ENCODE data around the gene CLECL1. TPM values are rescaled to one million over a fixed set of nuclear protein-coding genes. Genes with fewer than 3 reads are reported as not detected.

CLECL1 gene
- total RNA-seq (2014; rRNA removed; shearing (Covaris generic)) (not detected in 2 replicates), polyA plus RNA-seq (2016; fragmentation: Nextera tagmentation; extraction: Ambion mirVana) (not detected in 2 replicates)
- long read RNA-seq = 0 reads

DNA sequence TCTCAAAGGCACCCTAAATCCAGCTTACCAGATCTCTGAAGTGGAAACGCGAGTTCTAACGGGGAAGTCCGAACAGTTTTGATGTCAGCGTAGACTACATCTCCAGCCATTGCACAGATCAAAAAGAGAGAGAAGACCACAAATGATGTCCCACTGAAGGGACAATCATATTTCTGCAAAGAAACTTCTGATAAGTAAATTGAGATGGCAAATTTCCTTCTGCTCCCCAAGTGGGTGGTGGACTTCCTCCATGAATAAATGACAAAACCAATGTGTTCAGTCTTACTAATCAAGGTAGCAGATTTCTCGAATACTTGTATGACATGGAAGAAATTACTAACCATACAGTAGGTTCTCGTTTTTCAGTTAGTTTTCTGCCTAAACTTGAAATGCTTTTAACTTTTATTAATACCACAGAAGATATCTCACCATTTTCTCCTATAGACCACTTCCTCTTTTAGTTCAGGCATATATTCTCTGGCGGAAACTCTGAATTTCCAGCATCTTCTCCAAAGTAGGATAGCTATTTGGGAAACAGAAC is at the start of gene CLECL1:
TSS of gene CLECL1 (minus strand) at position 177 of the 541 bp plus-strand sequence.
- Mint-ChIP-seq H3K4me3 (no peak within 1 kb of the TSS), H3K36me3 (ENCODE audit: low read depth) (no peaks in the 10 kb centered on the region), H3K4me1 (no peaks in the 10 kb centered on the region), H3K9me3 (no peaks in the 10 kb centered on the region), H3K27ac (no peak within 1 kb of the TSS), H3K27me3 (ENCODE audit: insufficient read depth, low read depth, poor library complexity) (peaks cover 1% of the 10 kb centered on the region)
- H3K27me3 ChIP-seq (ENCODE audit: insufficient read depth) = no peaks in the 10 kb centered on the region
- H3K9me2 ChIP-seq (ENCODE audit: insufficient read depth) = no peaks in the 10 kb centered on the region
- H3K27ac ChIP-seq (ENCODE audit: low read depth) = no peak within 1 kb of the TSS
- TF ChIP-seq ZNF331 (CRISPR knock-in tag; IDR thresholded peaks at IDR 0.05; ENCODE audit: low read depth) = no peak
- TF ChIP-seq, protein P1, sequence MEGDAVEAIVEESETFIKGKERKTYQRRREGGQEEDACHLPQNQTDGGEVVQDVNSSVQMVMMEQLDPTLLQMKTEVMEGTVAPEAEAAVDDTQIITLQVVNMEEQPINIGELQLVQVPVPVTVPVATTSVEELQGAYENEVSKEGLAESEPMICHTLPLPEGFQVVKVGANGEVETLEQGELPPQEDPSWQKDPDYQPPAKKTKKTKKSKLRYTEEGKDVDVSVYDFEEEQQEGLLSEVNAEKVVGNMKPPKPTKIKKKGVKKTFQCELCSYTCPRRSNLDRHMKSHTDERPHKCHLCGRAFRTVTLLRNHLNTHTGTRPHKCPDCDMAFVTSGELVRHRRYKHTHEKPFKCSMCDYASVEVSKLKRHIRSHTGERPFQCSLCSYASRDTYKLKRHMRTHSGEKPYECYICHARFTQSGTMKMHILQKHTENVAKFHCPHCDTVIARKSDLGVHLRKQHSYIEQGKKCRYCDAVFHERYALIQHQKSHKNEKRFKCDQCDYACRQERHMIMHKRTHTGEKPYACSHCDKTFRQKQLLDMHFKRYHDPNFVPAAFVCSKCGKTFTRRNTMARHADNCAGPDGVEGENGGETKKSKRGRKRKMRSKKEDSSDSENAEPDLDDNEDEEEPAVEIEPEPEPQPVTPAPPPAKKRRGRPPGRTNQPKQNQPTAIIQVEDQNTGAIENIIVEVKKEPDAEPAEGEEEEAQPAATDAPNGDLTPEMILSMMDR (conservative IDR thresholded peaks at IDR 0.05; ENCODE audit: low read depth in 2 of 2) = no peak
- no peak for TF ChIP-seq JUNB (IDR thresholded peaks at IDR 0.05; ENCODE audit: unreplicated experiment)
- no peak for TF ChIP-seq ZNF462 (CRISPR knock-in tag; IDR thresholded peaks at IDR 0.05)
- TF ChIP-seq CREB1 (CRISPR knock-in tag; IDR thresholded peaks at IDR 0.05; ENCODE audit: low read depth) = no peak
- TF ChIP-seq, protein P2, sequence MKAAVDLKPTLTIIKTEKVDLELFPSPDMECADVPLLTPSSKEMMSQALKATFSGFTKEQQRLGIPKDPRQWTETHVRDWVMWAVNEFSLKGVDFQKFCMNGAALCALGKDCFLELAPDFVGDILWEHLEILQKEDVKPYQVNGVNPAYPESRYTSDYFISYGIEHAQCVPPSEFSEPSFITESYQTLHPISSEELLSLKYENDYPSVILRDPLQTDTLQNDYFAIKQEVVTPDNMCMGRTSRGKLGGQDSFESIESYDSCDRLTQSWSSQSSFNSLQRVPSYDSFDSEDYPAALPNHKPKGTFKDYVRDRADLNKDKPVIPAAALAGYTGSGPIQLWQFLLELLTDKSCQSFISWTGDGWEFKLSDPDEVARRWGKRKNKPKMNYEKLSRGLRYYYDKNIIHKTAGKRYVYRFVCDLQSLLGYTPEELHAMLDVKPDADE (IDR thresholded peaks at IDR 0.05) = no peak
- no peak for TF ChIP-seq EZH2phosphoT487 (IDR thresholded peaks at IDR 0.05; ENCODE audit: unreplicated experiment)
- no peak for TF ChIP-seq STAT1 (IDR thresholded peaks at IDR 0.05; ENCODE audit: unreplicated experiment)
- no peaks in the 10 kb centered on the region for H3K79me2 ChIP-seq (replicated peaks; ENCODE audit: insufficient read depth)
- no peak within 1 kb of the TSS for H2AFZ ChIP-seq
- no peaks in the 10 kb centered on the region for H4K20me1 ChIP-seq (replicated peaks; ENCODE audit: insufficient read depth)
- no peaks in the 10 kb centered on the region for H3K4me1 ChIP-seq (ENCODE audit: insufficient read depth)
- no peak for DNase-seq (ENCODE audit: low spot score)
- no peak within 1 kb of the TSS for H3K4me2 ChIP-seq
- H3K4me3 ChIP-seq = no peak within 1 kb of the TSS
- no peak for ATAC-seq
- no peaks in the 10 kb centered on the region for H3F3A ChIP-seq (replicated peaks; ENCODE audit: low read depth)
- H3K36me3 ChIP-seq (ENCODE audit: insufficient read depth) = no peaks in the 10 kb centered on the region

All from GM23338 (cell line).